Stimulated activated CD4-positive, alpha-beta T cell treated with anti-CD3 and anti-CD28 coated beads, Interleukin-1b, Interleukin-23, amount 100 ng/mL, for 1 hour (primary cell): Measurements from ENCODE around the gene STK32A.

ENCODE experiments used
- DNase-seq, 2 donors: peaks; one replicate each; pipeline ENCODE4 v3.0.0-alpha.2; 2020; ENCODE audit warnings: low read depth in 2 of 2

The STK32A gene

DNA sequence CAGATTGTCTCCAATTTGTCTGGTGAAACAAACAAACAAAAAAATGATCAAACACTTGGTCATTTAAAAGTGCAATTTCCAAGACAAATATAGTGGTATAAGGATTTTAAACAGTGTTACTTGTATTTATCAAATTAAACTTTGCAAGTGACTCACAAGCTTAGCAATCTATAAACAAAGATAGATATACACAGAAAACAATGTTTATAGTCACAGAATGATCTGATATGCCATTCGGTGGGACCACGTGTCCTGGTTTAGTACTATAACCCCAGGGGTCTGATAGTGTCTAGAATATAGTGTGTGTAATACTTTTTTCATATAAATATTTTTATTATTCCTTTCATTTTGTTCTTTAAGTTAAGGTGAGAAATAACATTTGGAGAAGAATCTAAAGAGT is 183.8 kb downstream of the STK32A start:
- no peak for DNase-seq

GRCh38 chr5:147426640-147427327 is 192.0 kb downstream of the STK32A start:
- no peak for DNase-seq

GRCh38 chr5:147427521-147428401 is 192.9 kb downstream of the STK32A start:
- DNase-seq, result no peak

- no peak for DNase-seq
Observed at GRCh38 chr5:147430628-147431027, 195.8 kb downstream of the STK32A start.

- no peak for DNase-seq
Observed at GRCh38 chr5:147431586-147431985, 196.8 kb downstream of the STK32A start.

GRCh38 chr5:147432323-147432722 is 197.5 kb downstream of the STK32A start:
- no peak for DNase-seq

DNA sequence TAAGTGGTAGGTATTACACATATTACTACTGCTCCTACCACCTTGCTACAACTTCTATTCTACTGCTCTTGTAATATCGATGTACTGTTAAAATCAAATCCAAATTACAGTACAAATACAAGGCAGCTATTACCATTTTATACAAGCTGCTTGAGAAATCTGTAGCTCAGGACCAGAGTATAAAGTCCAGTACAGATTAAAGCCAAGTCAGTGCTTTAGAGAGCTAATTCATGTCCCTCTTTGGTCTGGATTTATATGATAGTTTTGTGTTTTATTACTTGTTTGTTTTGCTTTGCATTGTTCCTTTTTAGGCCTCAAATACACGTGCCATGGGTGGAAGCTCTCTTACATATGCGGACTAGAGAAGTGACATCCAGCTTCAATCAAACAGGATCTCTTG is 199.2 kb downstream of the STK32A start:
- DNase-seq, result no peak

- DNase-seq, result no peak
Observed at GRCh38 chr5:147436596-147436995, 201.8 kb downstream of the STK32A start.

DNA sequence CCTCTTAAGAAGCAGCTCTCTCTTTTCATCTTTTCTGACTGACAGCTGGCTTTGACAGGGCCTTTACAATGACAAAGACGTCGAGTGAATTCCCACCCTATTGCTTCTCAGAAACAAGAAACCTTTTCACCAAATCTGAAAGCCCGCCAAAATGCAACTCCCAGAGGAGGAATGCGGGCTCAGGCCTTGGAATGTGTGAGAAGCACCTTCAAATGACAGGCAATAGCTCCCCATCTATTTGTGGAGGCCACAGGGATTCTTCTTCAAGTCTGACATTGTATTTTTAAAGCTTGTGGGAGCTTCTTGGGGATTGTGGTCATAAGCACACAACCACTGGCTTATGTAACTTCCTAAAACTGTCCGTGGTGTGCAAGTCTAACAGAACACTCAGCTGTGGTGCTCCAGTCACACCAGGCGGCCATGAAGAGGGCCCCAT is 202.4 kb downstream of the STK32A start:
- no peak for DNase-seq
